HepG2 (cell line): Measurements from ENCODE around the gene MRPL50. TPM values are rescaled to one million over a fixed set of nuclear protein-coding genes. Genes with fewer than 3 reads are reported as not detected.

Source experiments
- AHDC1 ChIP-seq: sonication (generic); formaldehyde crosslinking; IDR thresholded peaks from 2 replicates; pipeline ENCODE4 v1.5.1; 2020; ENCODE audit warnings: mild to moderate bottlenecking, missing genetic modification reagents, borderline replicate concordance
- FOXM1 ChIP-seq: sonication (generic); formaldehyde crosslinking; IDR thresholded peaks from 2 replicates; pipeline ENCODE4 v1.5.0; 2020; ENCODE audit warnings: missing genetic modification reagents
- KIAA2018 ChIP-seq: sonication (generic); formaldehyde crosslinking; IDR thresholded peaks from 2 replicates; pipeline ENCODE4 v1.5.0; 2020; ENCODE audit warnings: mild to moderate bottlenecking, missing genetic modification reagents, borderline replicate concordance
- REL ChIP-seq: sonication (generic); formaldehyde crosslinking; conservative IDR thresholded peaks from 2 replicates; pipeline ENCODE4 v1.8.0; 2022; ENCODE audit warnings: mild to moderate bottlenecking, missing genetic modification reagents, moderate library complexity
- SATB2 ChIP-seq: sonication (generic); formaldehyde crosslinking; IDR thresholded peaks from 2 replicates; pipeline ENCODE4 v1.5.0; 2020; ENCODE audit warnings: missing genetic modification reagents
- U2AF1 ChIP-seq: fragments of 200-400 bp; formaldehyde crosslinking; optimal IDR thresholded peaks from 2 replicates; pipeline ENCODE3; 2017; ENCODE audit warnings: mild to moderate bottlenecking, low read depth, low read length
- ZBTB44 ChIP-seq: sonication (generic); formaldehyde crosslinking; IDR thresholded peaks from 2 replicates; pipeline ENCODE4 v1.4.0; 2020; ENCODE audit warnings: missing genetic modification reagents
- ZNF367 ChIP-seq: sonication (generic); formaldehyde crosslinking; IDR thresholded peaks from 2 replicates; pipeline ENCODE4 v1.4.0; 2020; ENCODE audit warnings: missing genetic modification reagents, borderline replicate concordance
- ZNF512 ChIP-seq: sonication (generic); formaldehyde crosslinking; IDR thresholded peaks from 2 replicates; pipeline ENCODE4 v1.4.0; 2020; ENCODE audit warnings: mild to moderate bottlenecking, missing genetic modification reagents
- ZNF569 ChIP-seq: sonication (generic); formaldehyde crosslinking; IDR thresholded peaks from 2 replicates; pipeline ENCODE4 v1.5.0; 2020; ENCODE audit warnings: mild to moderate bottlenecking, missing genetic modification reagents, moderate library complexity, borderline replicate concordance
- ZNF672 ChIP-seq: sonication (generic); formaldehyde crosslinking; IDR thresholded peaks from 2 replicates; pipeline ENCODE4 v1.8.1; 2022; ENCODE audit warnings: missing genetic modification reagents
- ZNF720 ChIP-seq: sonication (generic); formaldehyde crosslinking; IDR thresholded peaks from 2 replicates; pipeline ENCODE4 v1.4.0; 2020; ENCODE audit warnings: missing genetic modification reagents
- ZSCAN21 ChIP-seq: sonication (generic); formaldehyde crosslinking; IDR thresholded peaks from 2 replicates; pipeline ENCODE4 v1.8.0; 2022; ENCODE audit warnings: mild to moderate bottlenecking, missing genetic modification reagents, moderate library complexity, borderline replicate concordance
- polyA plus RNA-seq, 8 experiments: library from polyadenylated mRNA; depleted of rRNA in 3 of 8; stranded (reverse) in 7 of 8; unstranded in 1 of 8; fragments of >200 nt; fragmentation: Illumina TruSeq in 4 of 8; extraction: Trizol in 4 of 8; gene quantifications; 2 replicates each; pipeline versions ENCODE4 v1.2.1 to v1.2.3, GENCODE V29; 2011 to 2016; ENCODE audit warnings: low read depth in 4 of 8, missing spikeins in 1 of 8, mixed read lengths in 1 of 8; ENCODE audit not compliant: insufficient read depth in 1 of 8
- total RNA-seq, 5 experiments: library from RNA; depleted of rRNA; stranded (reverse); fragments of >200 nt; fragmentation: Illumina TruSeq; extraction: Trizol; gene quantifications; 2 replicates each; pipeline ENCODE4 v1.2.3, GENCODE V29; 2016; ENCODE audit warnings: low read depth in 1 of 5

MRPL50 gene
- total and polyA plus RNA-seq, 2 of the 13 experiments (the other 11 are each of a cell fraction or from before 2014, with no cell fraction given) = 37.1 to 70.0 TPM

- TF ChIP-seq AHDC1 (CRISPR knock-in tag) = peak; percentile 95; the same call in 1 of the 2 replicates
- no peak for TF ChIP-seq KIAA2018 (CRISPR knock-in tag)
- no peak for TF ChIP-seq U2AF1
- TF ChIP-seq SATB2 (CRISPR knock-in tag) = no peak
- no peak for TF ChIP-seq REL (CRISPR knock-in tag)
- TF ChIP-seq ZNF367 (CRISPR knock-in tag) = no peak
- TF ChIP-seq ZNF672 (CRISPR knock-in tag) = no peak
- no peak for TF ChIP-seq ZNF720
- TF ChIP-seq ZSCAN21 (CRISPR knock-in tag) = no peak
- TF ChIP-seq ZBTB44 (CRISPR knock-in tag) = no peak
- TF ChIP-seq FOXM1 (CRISPR knock-in tag) = no peak
- no peak for TF ChIP-seq ZNF569 (CRISPR knock-in tag)
- no peak for TF ChIP-seq ZNF512
Measured at GRCh38 chr9:101433229-101433628, 34.8 kb upstream of the MRPL50 start (continued).
